GM10266 (cell line): Measurements from ENCODE around the gene LPP.

ENCODE experiments used
- DNase-seq: peaks from one replicate; pipeline ENCODE4 v3.0.0; 2012; ENCODE audit errors: extremely low spot score
- TF ChIP-seq, protein P1 (sequence below): IDR thresholded peaks from 2 replicates; pipeline ENCODE4 v1.5.1; 2012; ENCODE audit warnings: mild to moderate bottlenecking, low read depth; ENCODE audit not compliant: control insufficient read depth, insufficient read depth; ENCODE audit errors: missing control alignments

Gene LPP

DNA sequence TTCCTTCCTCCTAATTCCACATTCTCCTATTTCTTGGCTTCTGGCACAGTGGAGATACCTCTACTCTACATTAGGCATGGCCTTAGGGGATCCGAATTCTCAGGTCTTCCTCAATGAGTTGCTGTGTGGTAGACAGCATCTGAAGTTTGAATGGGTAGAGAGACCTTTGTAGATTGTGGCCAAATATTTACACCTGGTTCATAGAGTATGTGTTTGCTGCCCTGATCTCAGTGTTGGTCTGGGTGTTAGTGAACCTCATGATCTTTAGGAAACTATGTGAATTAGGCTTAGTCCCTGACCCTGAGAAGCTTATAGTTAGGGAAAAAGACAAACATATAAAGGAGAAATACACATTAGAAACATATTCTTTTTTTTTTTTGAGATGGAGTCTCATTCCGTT is 75.8 kb downstream of the LPP start:
- TF ChIP-seq, protein P1, sequence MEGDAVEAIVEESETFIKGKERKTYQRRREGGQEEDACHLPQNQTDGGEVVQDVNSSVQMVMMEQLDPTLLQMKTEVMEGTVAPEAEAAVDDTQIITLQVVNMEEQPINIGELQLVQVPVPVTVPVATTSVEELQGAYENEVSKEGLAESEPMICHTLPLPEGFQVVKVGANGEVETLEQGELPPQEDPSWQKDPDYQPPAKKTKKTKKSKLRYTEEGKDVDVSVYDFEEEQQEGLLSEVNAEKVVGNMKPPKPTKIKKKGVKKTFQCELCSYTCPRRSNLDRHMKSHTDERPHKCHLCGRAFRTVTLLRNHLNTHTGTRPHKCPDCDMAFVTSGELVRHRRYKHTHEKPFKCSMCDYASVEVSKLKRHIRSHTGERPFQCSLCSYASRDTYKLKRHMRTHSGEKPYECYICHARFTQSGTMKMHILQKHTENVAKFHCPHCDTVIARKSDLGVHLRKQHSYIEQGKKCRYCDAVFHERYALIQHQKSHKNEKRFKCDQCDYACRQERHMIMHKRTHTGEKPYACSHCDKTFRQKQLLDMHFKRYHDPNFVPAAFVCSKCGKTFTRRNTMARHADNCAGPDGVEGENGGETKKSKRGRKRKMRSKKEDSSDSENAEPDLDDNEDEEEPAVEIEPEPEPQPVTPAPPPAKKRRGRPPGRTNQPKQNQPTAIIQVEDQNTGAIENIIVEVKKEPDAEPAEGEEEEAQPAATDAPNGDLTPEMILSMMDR, result no peak
- no peak for DNase-seq

DNA sequence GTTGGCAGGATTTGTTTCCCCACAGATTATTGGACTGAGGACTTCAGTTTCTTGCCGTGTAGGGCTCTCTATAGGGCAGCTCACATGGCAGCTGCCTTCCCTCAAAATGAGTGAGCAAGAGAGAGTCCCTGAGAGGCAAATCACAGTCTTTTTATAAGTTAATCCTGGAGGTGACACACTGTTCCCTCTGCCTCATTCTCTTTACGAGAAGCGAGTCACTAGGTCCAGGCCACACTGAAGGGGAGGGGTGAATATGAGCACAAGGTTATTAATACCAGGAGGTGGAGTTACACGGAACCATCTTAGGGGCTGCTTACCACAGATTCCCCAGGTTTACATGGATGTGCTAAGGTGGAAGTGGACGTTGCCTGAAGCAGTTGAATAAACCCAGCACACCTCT is 77.0 kb downstream of the LPP start:
- DNase-seq, result no peak
- TF ChIP-seq, protein P1, result no peak

DNA sequence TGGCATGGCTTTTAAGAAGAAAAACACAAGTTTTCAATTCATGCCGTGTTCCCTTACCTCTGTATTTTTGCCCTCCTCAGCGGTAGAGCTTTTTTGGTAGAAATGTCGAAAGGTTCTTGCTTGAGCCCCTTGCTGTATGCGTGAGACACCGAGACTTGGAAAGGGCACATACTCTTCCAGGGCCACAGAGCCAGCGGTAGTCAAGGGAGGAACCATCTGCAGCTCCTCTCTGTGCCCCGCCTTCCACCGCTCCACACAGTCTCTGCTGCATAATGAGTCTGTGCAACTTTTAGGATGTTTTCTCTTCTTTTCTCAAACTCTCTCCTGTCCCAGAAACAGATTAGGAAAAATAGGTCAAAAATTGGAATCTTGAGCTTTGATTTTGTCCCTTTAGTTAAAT is 77.5 kb downstream of the LPP start:
- DNase-seq, result no peak
- TF ChIP-seq, protein P1, result no peak

DNA sequence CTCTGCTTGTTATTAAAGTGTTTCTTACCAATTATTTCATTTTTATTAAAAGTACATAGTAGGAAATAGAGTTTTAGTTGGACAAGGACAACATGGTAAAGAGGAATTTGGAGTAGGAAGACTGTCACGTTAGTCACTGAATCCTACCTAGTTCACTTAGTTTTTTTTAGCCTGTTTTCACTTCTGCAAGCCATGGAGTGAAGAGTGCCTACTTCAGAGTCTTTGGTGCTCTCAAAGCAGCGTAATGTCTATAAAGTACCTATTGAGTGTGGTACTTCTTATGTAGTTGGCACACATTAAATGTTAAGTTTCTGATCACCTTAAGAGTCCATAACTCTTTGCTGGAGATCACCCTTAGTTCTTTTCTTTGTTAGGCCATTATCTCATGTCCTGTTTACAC is 78.7 kb downstream of the LPP start:
- no peak for DNase-seq
- TF ChIP-seq, protein P1, result no peak

DNA sequence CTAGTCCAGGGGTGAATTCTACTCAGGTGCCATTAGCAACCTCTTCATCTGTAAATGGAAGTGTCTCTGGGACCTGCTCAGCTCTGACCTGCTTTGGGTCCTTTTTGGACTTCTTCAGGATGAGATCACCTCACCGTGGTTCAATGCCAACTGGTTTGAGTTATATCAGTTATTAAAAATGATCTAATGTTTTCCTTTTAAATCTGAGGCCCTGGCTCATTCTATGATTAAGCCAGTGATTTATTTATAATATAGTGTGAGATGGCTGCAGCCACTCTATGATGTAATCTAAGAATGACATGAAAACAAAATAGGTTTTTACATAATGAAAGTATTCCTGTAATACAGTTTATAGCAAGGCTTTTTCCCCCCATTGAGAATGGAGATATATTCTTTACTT is 79.4 kb downstream of the LPP start:
- TF ChIP-seq, protein P1, result no peak
- no peak for DNase-seq

DNA sequence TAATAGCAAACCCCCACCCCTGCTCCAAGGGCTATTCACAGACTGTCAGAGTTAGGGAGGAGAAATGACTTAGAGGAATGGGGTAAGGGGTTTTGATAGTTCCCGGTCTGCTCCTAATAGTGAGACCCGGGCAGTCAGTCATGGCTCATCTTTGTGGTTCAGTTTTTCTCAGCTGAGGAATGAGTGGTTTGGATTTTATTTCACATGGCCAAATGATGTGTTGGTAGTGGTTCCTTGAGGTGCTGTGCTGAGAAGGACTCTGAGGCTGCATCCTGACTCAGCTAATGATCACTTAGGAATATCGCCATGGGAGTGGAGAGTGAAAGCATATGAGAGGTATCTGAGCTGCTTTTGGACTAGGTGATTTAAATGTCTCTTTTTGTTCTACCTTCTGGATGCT is 80.2 kb downstream of the LPP start:
- no peak for DNase-seq
- TF ChIP-seq, protein P1, result no peak

DNA sequence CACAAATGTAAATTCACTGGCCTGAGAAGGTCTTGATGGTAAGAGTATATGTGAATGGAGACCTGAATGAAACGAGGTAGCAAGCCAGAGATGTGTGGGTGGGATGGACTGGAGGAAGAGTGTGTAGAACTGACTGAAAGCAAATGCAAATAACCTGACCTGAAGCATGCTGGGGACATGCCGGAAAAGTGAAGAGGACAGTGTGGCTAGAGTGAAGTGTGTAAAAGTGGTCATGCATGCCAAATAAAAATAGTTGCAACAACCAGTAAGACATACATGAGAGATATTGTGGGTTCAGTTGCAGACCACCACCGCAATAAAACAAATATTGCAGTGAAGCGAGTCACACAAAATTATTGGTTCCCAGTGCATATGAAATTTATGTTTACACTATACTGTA is 82.3 kb downstream of the LPP start:
- TF ChIP-seq, protein P1, result no peak
- DNase-seq, result no peak
